Panc1 (cell line): Measurements from ENCODE around the gene PEX7. TPM values are rescaled to one million over a fixed set of nuclear protein-coding genes. Genes with fewer than 3 reads are reported as not detected.

ENCODE experiments used
- ATAC-seq: fragments of 200-7000 bp; cut with Tn5 transposase; 2 replicates; pipeline ENCODE4 v1.9.1; 2020; ENCODE audit warnings: mild to moderate bottlenecking, moderate library complexity
- BruUV-seq: library from RNA; stranded (reverse); fragments of 400-500 nt; replicated peaks from 2 replicates; lab custom pipeline; 2021; lab: Mats Ljungman, UMichigan
- CTCF ChIA-PET: fragments of 300-600 bp; sonication (Branson Sonifier 250); formaldehyde crosslinking; loops from one replicate; lab custom pipeline; 2022; ENCODE audit warnings: antibody characterized with exemption; lab: Charles Lee
- POLR2A ChIA-PET: fragments of 300-600 bp; sonication (Branson Sonifier 250); formaldehyde crosslinking; loops from one replicate; lab custom pipeline; 2022; ENCODE audit warnings: antibody characterized with exemption; lab: Charles Lee
- DNase-seq: peaks from one replicate; pipeline ENCODE4 v3.0.0-alpha.2; 2010; ENCODE audit warnings: low read depth, low spot score
- H3K27ac ChIP-seq: 2 replicates; pipeline ENCODE4 v1.5.1; 2011; ENCODE audit warnings: mild to moderate bottlenecking, low read length, inconsistent platforms
- H3K27me3 ChIP-seq: fragments of 200-500 bp; sonication (Bioruptor generic); 2 replicates; pipeline ENCODE4 v1.6.0; 2014; ENCODE audit warnings: low read length, inconsistent platforms; ENCODE audit not compliant: control insufficient read depth, insufficient read depth
- H3K36me3 ChIP-seq: fragments of 200-500 bp; sonication (Bioruptor generic); 2 replicates; pipeline ENCODE4 v1.5.1; 2014; ENCODE audit warnings: inconsistent platforms, mild to moderate bottlenecking, low read length, moderate library complexity; ENCODE audit not compliant: control insufficient read depth, insufficient read depth
- H3K4me1 ChIP-seq: 2 replicates; pipeline ENCODE4 v1.5.1; 2011; ENCODE audit warnings: inconsistent platforms, mild to moderate bottlenecking, low read length, moderate library complexity; ENCODE audit not compliant: control insufficient read depth, insufficient read depth
- H3K4me3 ChIP-seq, 2 experiments: 2 replicates each; pipeline ENCODE4 v1.5.1; 2011 to 2012; ENCODE audit warnings: low read depth in 2 of 2, low read length in 2 of 2, mild to moderate bottlenecking in 2 of 2, inconsistent platforms in 1 of 2, moderate library complexity in 1 of 2
- H3K9me3 ChIP-seq: fragments of 200-500 bp; sonication (Bioruptor generic); 2 replicates; pipeline ENCODE4 v1.5.1; 2014; ENCODE audit warnings: low read depth, mild to moderate bottlenecking, inconsistent platforms, low read length, moderate library complexity; ENCODE audit not compliant: control insufficient read depth, insufficient read depth
- CTCF ChIP-seq: fragments of 450-650 bp; IDR thresholded peaks from 2 replicates; pipeline ENCODE4 v1.5.1; 2017; ENCODE audit warnings: mild to moderate bottlenecking
- POLR2AphosphoS5 ChIP-seq: IDR thresholded peaks from 2 replicates; pipeline ENCODE4 v1.6.1; 2012; ENCODE audit warnings: mild to moderate bottlenecking, low read depth, low read length, moderate library complexity
- SIN3A ChIP-seq: IDR thresholded peaks from 2 replicates; pipeline ENCODE4 v1.6.1; 2012; ENCODE audit warnings: low read depth, mild to moderate bottlenecking, low read length, moderate library complexity, borderline replicate concordance; ENCODE audit not compliant: insufficient read depth
- TCF7L2 ChIP-seq: IDR thresholded peaks from 2 replicates; pipeline ENCODE4 v1.6.1; 2011; ENCODE audit warnings: mild to moderate bottlenecking, low read depth, low read length, inconsistent platforms
- in situ Hi-C: cut with HindIII; loops from 2 replicates; pipeline ENCODE4 v1.10.0; 2016; ENCODE audit warnings: low sequenced_read_pairs, low pct_unique_long_range_greater_than_20kb
- intact Hi-C: fragments of 100-400 bp; cut with micrococcal nuclease; formaldehyde crosslinking; loops from one replicate; pipeline ENCODE4 v1.10.0; 2022; ENCODE audit not compliant: unreplicated experiment
- total RNA-seq: library from RNA; stranded (reverse); gene quantifications from one replicate; pipeline ENCODE4 v1.2.1, GENCODE V29; 2021; ENCODE audit not compliant: unreplicated experiment
- TF ChIP-seq, protein P1 (sequence below), 2 experiments: IDR thresholded peaks; 2 replicates each; pipeline ENCODE4 v1.6.1; 2011 to 2012; ENCODE audit warnings: low read depth in 2 of 2, control low read depth in 1 of 2, low read length in 1 of 2, mild to moderate bottlenecking in 1 of 2, moderate library complexity in 1 of 2; ENCODE audit not compliant: insufficient read depth in 1 of 2

PEX7 gene
- total RNA-seq, 1 experiment from 2014 or later, result 8.8 TPM

- H3K27ac ChIP-seq, result no peak overlapping the region
- ATAC-seq, result peak; percentile 65; the same call in 1 of the 2 replicates
- TF ChIP-seq POLR2AphosphoS5 (no peak), CTCF (peak; percentile 57)
- H3K9me3 ChIP-seq, result no peaks in the 10 kb centered on the region
- no peaks in the 10 kb centered on the region for H3K4me1 ChIP-seq
- DNase-seq, result peak; percentile 15
- no peaks in the 10 kb centered on the region; the same call in 1 of the 2 replicates for H3K27me3 ChIP-seq
- ChIA-PET CTCF (no interaction called here), POLR2A (interaction anchor here (0.6 kb wide), 1 partner anchor 22 kb away, joined by 4 read pairs; no protein-coding TSS in a partner anchor)
- no peaks in the 10 kb centered on the region for H3K36me3 ChIP-seq
- H3K4me3 ChIP-seq, result no peak overlapping the region
- intact Hi-C loops, result loop anchor here (10.0 kb wide), 2 partner anchors 82 to 282 kb away; no protein-coding TSS in a partner anchor
- in situ Hi-C loops, result no loop called here
- no TSS peak for BruUV-seq
Observed at GRCh38 chr6:136927292-136927691, 104.9 kb downstream of the PEX7 start.

DNA sequence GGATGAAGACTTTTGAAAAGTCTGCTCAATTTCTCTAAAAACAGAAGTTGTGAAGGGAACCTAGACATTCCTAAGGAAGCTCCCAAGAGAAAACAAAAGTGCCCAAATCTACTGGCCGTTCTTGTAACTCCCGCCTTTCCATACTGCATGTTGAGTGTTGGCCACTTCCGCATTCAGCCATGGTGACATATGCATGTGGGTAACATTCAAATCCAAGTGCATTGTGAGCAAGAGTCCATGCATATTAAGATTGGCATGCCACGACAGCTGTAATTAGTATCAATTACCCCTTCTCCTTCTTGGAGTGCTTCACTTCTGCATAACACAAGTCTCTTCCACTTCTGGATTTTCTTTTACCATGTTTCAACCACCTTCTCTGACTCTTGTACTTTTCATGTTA is 108.1 kb downstream of the PEX7 start:
- no peak for DNase-seq
- no peak for ATAC-seq
- in situ Hi-C loops (no loop called here), intact Hi-C loops (no loop called here)
- H3K36me3 ChIP-seq, result no peaks in the 10 kb centered on the region
- no peaks in the 10 kb centered on the region for H3K9me3 ChIP-seq
- peaks cover under 1% of the 10 kb centered on the region; the same call in 1 of the 2 replicates for H3K27me3 ChIP-seq
- no peak overlapping the region for H3K27ac ChIP-seq
- H3K4me3 ChIP-seq, result no peak overlapping the region
- no peaks in the 10 kb centered on the region for H3K4me1 ChIP-seq
- ChIA-PET POLR2A (no interaction called here), CTCF (no interaction called here)
- BruUV-seq, result no TSS peak
- no peak for TF ChIP-seq SIN3A
- TF ChIP-seq, protein P1, sequence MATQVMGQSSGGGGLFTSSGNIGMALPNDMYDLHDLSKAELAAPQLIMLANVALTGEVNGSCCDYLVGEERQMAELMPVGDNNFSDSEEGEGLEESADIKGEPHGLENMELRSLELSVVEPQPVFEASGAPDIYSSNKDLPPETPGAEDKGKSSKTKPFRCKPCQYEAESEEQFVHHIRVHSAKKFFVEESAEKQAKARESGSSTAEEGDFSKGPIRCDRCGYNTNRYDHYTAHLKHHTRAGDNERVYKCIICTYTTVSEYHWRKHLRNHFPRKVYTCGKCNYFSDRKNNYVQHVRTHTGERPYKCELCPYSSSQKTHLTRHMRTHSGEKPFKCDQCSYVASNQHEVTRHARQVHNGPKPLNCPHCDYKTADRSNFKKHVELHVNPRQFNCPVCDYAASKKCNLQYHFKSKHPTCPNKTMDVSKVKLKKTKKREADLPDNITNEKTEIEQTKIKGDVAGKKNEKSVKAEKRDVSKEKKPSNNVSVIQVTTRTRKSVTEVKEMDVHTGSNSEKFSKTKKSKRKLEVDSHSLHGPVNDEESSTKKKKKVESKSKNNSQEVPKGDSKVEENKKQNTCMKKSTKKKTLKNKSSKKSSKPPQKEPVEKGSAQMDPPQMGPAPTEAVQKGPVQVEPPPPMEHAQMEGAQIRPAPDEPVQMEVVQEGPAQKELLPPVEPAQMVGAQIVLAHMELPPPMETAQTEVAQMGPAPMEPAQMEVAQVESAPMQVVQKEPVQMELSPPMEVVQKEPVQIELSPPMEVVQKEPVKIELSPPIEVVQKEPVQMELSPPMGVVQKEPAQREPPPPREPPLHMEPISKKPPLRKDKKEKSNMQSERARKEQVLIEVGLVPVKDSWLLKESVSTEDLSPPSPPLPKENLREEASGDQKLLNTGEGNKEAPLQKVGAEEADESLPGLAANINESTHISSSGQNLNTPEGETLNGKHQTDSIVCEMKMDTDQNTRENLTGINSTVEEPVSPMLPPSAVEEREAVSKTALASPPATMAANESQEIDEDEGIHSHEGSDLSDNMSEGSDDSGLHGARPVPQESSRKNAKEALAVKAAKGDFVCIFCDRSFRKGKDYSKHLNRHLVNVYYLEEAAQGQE (IDR thresholded peaks at IDR 0.05; ENCODE audit: insufficient read depth in 1 of 2, low read depth in 2 of 2, low read length in 1 of 2), result no peak
- no peak for TF ChIP-seq POLR2AphosphoS5
- TF ChIP-seq TCF7L2, result no peak
- TF ChIP-seq CTCF, result no peak
